HepG2 (cell line): ENCODE data around the gene TUBB4B. TPM values are rescaled to one million over a fixed set of nuclear protein-coding genes. Genes with fewer than 3 reads are reported as not detected.
A peak's percentile ranks its signal among the peaks of the same experiment; 100 is the strongest.

Experiments
- ATAC-seq: fragments of 200-7000 bp; cut with Tn5 transposase; 3 replicates; pipeline ENCODE4 v1.9.1; 2020; ENCODE audit warnings: mild to moderate bottlenecking, moderate library complexity
- BruUV-seq: library from RNA; stranded (reverse); fragments of 400-500 nt; replicated peaks from 2 replicates; lab custom pipeline; 2021; lab: Mats Ljungman, UMichigan
- CTCF ChIA-PET: fragments of 300-600 bp; formaldehyde crosslinking; extraction: SDS; loops from one replicate; lab custom pipeline; 2021; ENCODE audit warnings: low total read pairs, inconsistent platforms, low intra/inter-chr PET ratio; lab: Yijun Ruan, JAX
- POLR2A ChIA-PET: fragments of 350-600 bp; sonication (Branson Sonifier 250); formaldehyde crosslinking; loops from one replicate; lab custom pipeline; 2020; ENCODE audit warnings: antibody characterized with exemption, inconsistent platforms; lab: Yijun Ruan, JAX
- DNase-seq: peaks from one replicate; pipeline ENCODE4 v3.0.0-alpha.2; 2015; ENCODE audit warnings: low spot score
- FAIRE-seq: peaks from 3 replicates; lab custom pipeline; 2011; peaks lifted over from hg19 to GRCh38; lab: Jason Lieb, UNC
- H2AFZ ChIP-seq: one replicate; pipeline ENCODE4 v1.6.1; 2011; ENCODE audit warnings: low read length, inconsistent platforms
- H3K27ac ChIP-seq: fragments of 300-600 bp; 3 replicates; pipeline ENCODE4 v1.8.0; 2011; ENCODE audit warnings: mixed run types, mild to moderate bottlenecking, mixed read lengths, low read length, inconsistent platforms; ENCODE audit not compliant: insufficient read depth; ENCODE audit errors: extremely low read length
- H3K27me3 ChIP-seq, 2 experiments: fragments of 200-600 bp in 1 of 2; 2 replicates in 1 of 2; 3 replicates in 1 of 2; pipeline versions ENCODE4 v1.6.0 to v1.8.0; 2011; ENCODE audit warnings: low read length in 2 of 2, mild to moderate bottlenecking in 2 of 2, moderate library complexity in 2 of 2, inconsistent platforms in 1 of 2; ENCODE audit not compliant: insufficient read depth in 2 of 2, control insufficient read depth in 1 of 2
- H3K36me3 ChIP-seq, 2 experiments: fragments of 200-600 bp in 1 of 2; replicated peaks in 1 of 2; 2 replicates in 1 of 2; 3 replicates in 1 of 2; pipeline versions ENCODE4 v1.5.1 to v1.8.0; 2011; ENCODE audit warnings: low read length in 2 of 2, inconsistent platforms in 1 of 2; ENCODE audit not compliant: insufficient read depth in 2 of 2, control insufficient read depth in 1 of 2
- H3K4me1 ChIP-seq: 2 replicates; pipeline ENCODE4 v1.5.1; 2012; ENCODE audit warnings: low read length, inconsistent platforms; ENCODE audit not compliant: insufficient read depth
- H3K4me2 ChIP-seq: 2 replicates; pipeline ENCODE4 v1.6.0; 2011; ENCODE audit warnings: low read depth, low read length, inconsistent platforms
- H3K4me3 ChIP-seq, 3 experiments: fragments of 200-600 bp in 1 of 3; sonication (generic), shearing (Covaris generic) in 1 of 3; replicated peaks in 1 of 3; 2 replicates each; pipeline ENCODE4 v1.5.1; 2011 to 2016; ENCODE audit warnings: low read length in 3 of 3, inconsistent platforms in 2 of 3, low read depth in 2 of 3, mild to moderate bottlenecking in 2 of 3, control low read depth in 1 of 3, mixed read lengths in 1 of 3; ENCODE audit not compliant: insufficient read depth in 1 of 3
- H3K79me2 ChIP-seq: one replicate; pipeline ENCODE4 v1.6.1; 2011; ENCODE audit warnings: low read length, inconsistent platforms; ENCODE audit not compliant: insufficient read depth
- H3K9ac ChIP-seq: 2 replicates; pipeline ENCODE4 v1.6.0; 2011; ENCODE audit warnings: mild to moderate bottlenecking, low read depth, low read length, inconsistent platforms; ENCODE audit not compliant: insufficient read depth
- H3K9me3 ChIP-seq: 2 replicates; pipeline ENCODE4 v1.5.1; 2012; ENCODE audit warnings: mild to moderate bottlenecking, low read length
- H4K20me1 ChIP-seq: 2 replicates; pipeline ENCODE4 v1.6.0; 2011; ENCODE audit warnings: inconsistent platforms, mild to moderate bottlenecking, low read length, moderate library complexity; ENCODE audit not compliant: insufficient read depth
- RBFOX2 ChIP-seq: fragments of 200-400 bp; formaldehyde crosslinking; IDR thresholded peaks from 2 replicates; pipeline ENCODE4 v1.6.1; 2017; ENCODE audit warnings: low read depth, mild to moderate bottlenecking, low read length
- ZFYVE20 ChIP-seq: sonication (generic); formaldehyde crosslinking; IDR thresholded peaks from 2 replicates; pipeline ENCODE4 v1.8.0; 2023; ENCODE audit warnings: low read depth, mild to moderate bottlenecking, moderate library complexity, missing genetic modification reagents, borderline replicate concordance
- ZNF24 ChIP-seq: fragments of 450-650 bp; IDR thresholded peaks from 2 replicates; pipeline ENCODE4 v1.6.1; 2017; ENCODE audit warnings: antibody characterized with exemption, mild to moderate bottlenecking
- ZNF264 ChIP-seq: sonication (generic); formaldehyde crosslinking; IDR thresholded peaks from 2 replicates; pipeline ENCODE4 v1.4.0; 2020; ENCODE audit warnings: missing genetic modification reagents
- ZNF34 ChIP-seq: sonication (generic); formaldehyde crosslinking; IDR thresholded peaks from 2 replicates; pipeline ENCODE4 v1.4.0; 2020; ENCODE audit warnings: mild to moderate bottlenecking, missing genetic modification reagents, borderline replicate concordance
- ZNF382 ChIP-seq: sonication (generic); formaldehyde crosslinking; IDR thresholded peaks from 2 replicates; pipeline ENCODE4 v1.5.0; 2020; ENCODE audit warnings: missing genetic modification reagents, mild to moderate bottlenecking, borderline replicate concordance
- ZNF777 ChIP-seq: sonication (generic); formaldehyde crosslinking; IDR thresholded peaks from 2 replicates; pipeline ENCODE4 v1.4.0; 2020; ENCODE audit warnings: missing genetic modification reagents
- WGBS: methylation state at CpG from one replicate; pipeline ENCODE4 v1.1.6; 2017; ENCODE audit warnings: low lambda C conversion rate; 5-methylcytosine and 5-hydroxymethylcytosine counted together
- in situ Hi-C: cut with HindIII; loops from 2 replicates; pipeline ENCODE4 v1.10.0; 2017; ENCODE audit warnings: low pct_unique_long_range_greater_than_20kb; ENCODE audit not compliant: extremely low pct_ligation_motif_present
- intact Hi-C: fragments of 100-400 bp; cut with micrococcal nuclease; formaldehyde crosslinking; loops from one replicate; pipeline ENCODE4 v1.10.0; 2022; ENCODE audit not compliant: unreplicated experiment
- polyA plus RNA-seq, 8 experiments: library from polyadenylated mRNA; depleted of rRNA in 3 of 8; stranded (reverse) in 7 of 8; unstranded in 1 of 8; fragments of >200 nt; fragmentation: Illumina TruSeq in 4 of 8; extraction: Trizol in 4 of 8; gene quantifications; 2 replicates each; pipeline versions ENCODE4 v1.2.1 to v1.2.3, GENCODE V29; 2011 to 2016; ENCODE audit warnings: low read depth in 4 of 8, missing spikeins in 1 of 8, mixed read lengths in 1 of 8; ENCODE audit not compliant: insufficient read depth in 1 of 8
- total RNA-seq, 5 experiments: library from RNA; depleted of rRNA; stranded (reverse); fragments of >200 nt; fragmentation: Illumina TruSeq; extraction: Trizol; gene quantifications; 2 replicates each; pipeline ENCODE4 v1.2.3, GENCODE V29; 2016; ENCODE audit warnings: low read depth in 1 of 5
- TF ChIP-seq, protein P1 (sequence below): sonication (generic); formaldehyde crosslinking; IDR thresholded peaks from 2 replicates; pipeline ENCODE4 v1.5.1; 2020; ENCODE audit warnings: mild to moderate bottlenecking, missing genetic modification reagents, borderline replicate concordance

Gene TUBB4B
- total and polyA plus RNA-seq, 2 of the 13 experiments (the other 11 are each of a cell fraction or from before 2014, with no cell fraction given): 182 to 412 TPM

DNA sequence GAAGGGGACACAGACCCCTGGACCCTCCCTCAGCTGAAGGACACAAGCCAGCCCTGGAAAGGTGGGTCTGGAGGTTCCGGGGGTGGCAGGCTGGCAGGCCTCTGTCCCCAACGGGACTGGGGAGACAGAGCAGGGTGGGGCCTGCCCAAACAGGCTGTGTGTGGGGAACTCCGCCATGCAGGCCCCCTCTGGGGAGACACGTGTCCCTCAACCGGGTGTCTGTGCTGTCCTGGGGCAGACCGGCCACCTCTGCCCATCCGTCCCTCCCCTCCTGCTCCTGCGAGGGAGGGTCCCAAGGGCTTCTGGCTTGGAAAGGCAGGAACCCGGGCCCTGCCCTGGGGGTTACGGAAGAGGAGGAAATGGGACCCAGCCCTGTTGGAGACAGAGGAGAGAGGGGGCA lies 9.0 kb upstream of the TUBB4B start:
- FAIRE-seq (no peak), ATAC-seq (no peak), DNase-seq (no peak)
- H3K79me2 ChIP-seq: peaks cover 6% of the 10 kb centered on the region
- H3K9ac ChIP-seq: no peak overlapping the region
- intact Hi-C loops: no loop called here
- H3K27me3 ChIP-seq: no peaks in the 10 kb centered on the region
- no peak overlapping the region for H3K4me2 ChIP-seq
- no peak overlapping the region for H2AFZ ChIP-seq
- WGBS: 85% methylated on average over 4 of the region's 10 CpGs
- H3K9me3 ChIP-seq: no peaks in the 10 kb centered on the region
- in situ Hi-C loops: no loop called here
- TF ChIP-seq ZNF24: no peak
- no peak for TF ChIP-seq ZNF264
- no peak for TF ChIP-seq ZFYVE20 (CRISPR knock-in tag)
- no peak for TF ChIP-seq ZNF34 (CRISPR knock-in tag)
- TF ChIP-seq ZNF777 (CRISPR knock-in tag): no peak
- H3K36me3 ChIP-seq: no peaks in the 10 kb centered on the region
- no peak overlapping the region for H3K4me3 ChIP-seq
- CTCF ChIA-PET: no interaction called here
- no peaks in the 10 kb centered on the region for H4K20me1 ChIP-seq
- no peak overlapping the region for H3K27ac ChIP-seq
- POLR2A ChIA-PET: no interaction called here
- peaks cover 65% of the 10 kb centered on the region for H3K4me1 ChIP-seq
- BruUV-seq: no TSS peak

GRCh38 chr9:137232510-137232909 lies 8.6 kb upstream of the TUBB4B start:
- no peak overlapping the region for H3K27ac ChIP-seq
- no peaks in the 10 kb centered on the region for H3K27me3 ChIP-seq
- no peaks in the 10 kb centered on the region for H3K9me3 ChIP-seq
- TF ChIP-seq RBFOX2 (0 out of 2 replicates have a peak, but pooled peaks have one; percentile 14), ZNF382 (CRISPR knock-in tag) (no peak)
- TF ChIP-seq, protein P1, sequence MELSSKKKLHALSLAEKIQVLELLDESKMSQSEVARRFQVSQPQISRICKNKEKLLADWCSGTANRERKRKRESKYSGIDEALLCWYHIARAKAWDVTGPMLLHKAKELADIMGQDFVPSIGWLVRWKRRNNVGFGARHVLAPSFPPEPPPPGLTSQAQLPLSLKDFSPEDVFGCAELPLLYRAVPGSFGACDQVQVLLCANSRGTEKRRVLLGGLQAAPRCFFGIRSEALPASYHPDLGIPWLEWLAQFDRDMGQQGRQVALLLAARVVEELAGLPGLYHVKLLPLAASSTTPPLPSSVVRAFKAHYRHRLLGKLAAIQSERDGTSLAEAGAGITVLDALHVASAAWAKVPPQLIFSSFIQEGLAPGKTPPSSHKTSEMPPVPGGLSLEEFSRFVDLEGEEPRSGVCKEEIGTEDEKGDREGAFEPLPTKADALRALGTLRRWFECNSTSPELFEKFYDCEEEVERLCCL (CRISPR knock-in tag): no peak
- TF ChIP-seq, all 625 proteins: peak for 1
- ChIA-PET POLR2A (no interaction called here), CTCF (no interaction called here)
- Histone ChIP-seq H3K4me3 (no peak overlapping the region), H3K79me2 (peaks cover 8% of the 10 kb centered on the region), H3K4me2 (no peak overlapping the region), H3K4me1 (peaks cover 65% of the 10 kb centered on the region), H2AFZ (no peak overlapping the region), H4K20me1 (no peaks in the 10 kb centered on the region), H3K36me3 (no peaks in the 10 kb centered on the region), H3K9ac (no peak overlapping the region)
- DNase-seq: no peak
- BruUV-seq: no TSS peak
- WGBS: 96% methylated on average over 10 of the region's 24 CpGs
- no peak for ATAC-seq
- in situ Hi-C loops: no loop called here
- no peak for FAIRE-seq
- intact Hi-C loops: no loop called here
